ENCODE results near the gene SNAI1. TPM values are rescaled to one million over a fixed set of nuclear protein-coding genes. Genes with fewer than 3 reads are reported as not detected.
"Not testable (repeated sequence)": the region's sequence is repeated elsewhere in the genome, so short reads cannot be mapped to it uniquely, and the experiment has no call there.

The SNAI1 gene
- polyA plus RNA-seq, 1 donor (not counting 4 experiments of a cell fraction or from before 2014, with no cell fraction given), result not detected

DNA sequence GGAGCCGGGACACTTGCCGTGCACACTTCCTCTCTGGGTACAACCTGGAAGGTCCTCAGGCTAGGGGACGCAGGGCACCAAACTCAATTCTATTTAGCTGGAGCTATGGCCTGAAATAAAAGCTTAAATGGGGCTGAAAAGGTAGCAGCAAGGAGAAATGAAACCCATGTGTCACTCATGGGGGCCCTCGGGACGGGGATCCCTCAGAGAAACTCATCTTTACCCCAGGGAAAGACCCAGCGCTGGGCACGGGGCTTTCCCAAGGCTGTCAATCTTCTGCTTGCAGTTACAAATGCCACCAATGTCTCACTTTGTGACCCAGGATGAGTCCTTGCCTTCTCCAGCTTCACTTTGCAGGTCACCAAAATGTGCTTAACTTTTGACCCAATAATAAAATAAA, 16.5 kb downstream of the SNAI1 start:
- no peak overlapping the region for H3K4me2 ChIP-seq (ENCODE audit: control insufficient read depth, extremely low read depth, insufficient read depth, low read depth, low read length)
- H3K9me1 ChIP-seq (ENCODE audit: control insufficient read depth, extremely low read depth, insufficient read depth, low read length), result no peaks in the 10 kb centered on the region
- no peaks in the 10 kb centered on the region for H3K79me2 ChIP-seq (ENCODE audit: control insufficient read depth, insufficient read depth, low read length)
- dilution Hi-C loops (cut with MboI; ENCODE audit: extremely low pct_ligation_motif_present, low sequenced_read_pairs), result no loop called here
- no peak overlapping the region for H2AFZ ChIP-seq (ENCODE audit: control insufficient read depth, low read length)
- no peak overlapping the region for H3K4me3 ChIP-seq (ENCODE audit: control insufficient read depth in 2 of 3, extremely low read depth in 1 of 3, insufficient read depth in 2 of 3, low read depth in 1 of 3, low read length in 3 of 3)
- H3K9ac ChIP-seq (ENCODE audit: control insufficient read depth, extremely low read depth, insufficient read depth, low read length), result no peak overlapping the region
- H3K9me3 ChIP-seq (ENCODE audit: control insufficient read depth, low read depth, low read length), result no peaks in the 10 kb centered on the region
- no peaks in the 10 kb centered on the region for H3K4me1 ChIP-seq (ENCODE audit: control insufficient read depth, extremely low read depth, insufficient read depth, low read length)
- TF ChIP-seq, protein P1, sequence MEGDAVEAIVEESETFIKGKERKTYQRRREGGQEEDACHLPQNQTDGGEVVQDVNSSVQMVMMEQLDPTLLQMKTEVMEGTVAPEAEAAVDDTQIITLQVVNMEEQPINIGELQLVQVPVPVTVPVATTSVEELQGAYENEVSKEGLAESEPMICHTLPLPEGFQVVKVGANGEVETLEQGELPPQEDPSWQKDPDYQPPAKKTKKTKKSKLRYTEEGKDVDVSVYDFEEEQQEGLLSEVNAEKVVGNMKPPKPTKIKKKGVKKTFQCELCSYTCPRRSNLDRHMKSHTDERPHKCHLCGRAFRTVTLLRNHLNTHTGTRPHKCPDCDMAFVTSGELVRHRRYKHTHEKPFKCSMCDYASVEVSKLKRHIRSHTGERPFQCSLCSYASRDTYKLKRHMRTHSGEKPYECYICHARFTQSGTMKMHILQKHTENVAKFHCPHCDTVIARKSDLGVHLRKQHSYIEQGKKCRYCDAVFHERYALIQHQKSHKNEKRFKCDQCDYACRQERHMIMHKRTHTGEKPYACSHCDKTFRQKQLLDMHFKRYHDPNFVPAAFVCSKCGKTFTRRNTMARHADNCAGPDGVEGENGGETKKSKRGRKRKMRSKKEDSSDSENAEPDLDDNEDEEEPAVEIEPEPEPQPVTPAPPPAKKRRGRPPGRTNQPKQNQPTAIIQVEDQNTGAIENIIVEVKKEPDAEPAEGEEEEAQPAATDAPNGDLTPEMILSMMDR (optimal IDR thresholded peaks at IDR 0.05 in 1 of 3, IDR thresholded peaks at IDR 0.05 in 1 of 3, conservative IDR thresholded peaks at IDR 0.05 in 1 of 3; ENCODE audit: extremely low read depth in 1 of 3, insufficient read depth in 2 of 3, low read length in 3 of 3), result no peak
- TF ChIP-seq EZH2 (IDR thresholded peaks at IDR 0.05; ENCODE audit: low read length), result no peak
- H4K20me1 ChIP-seq (ENCODE audit: control insufficient read depth, extremely low read depth, insufficient read depth, low read length), result no peaks in the 10 kb centered on the region
- H3K27me3 ChIP-seq (ENCODE audit: control insufficient read depth, extremely low read depth, insufficient read depth, low read length), result no peaks in the 10 kb centered on the region
- no peak overlapping the region for H3K27ac ChIP-seq (ENCODE audit: control insufficient read depth, insufficient read depth, low read length)
- DNase-seq (ENCODE audit: low read depth, low spot score) (no peak), FAIRE-seq (no peak)
- H3K36me3 ChIP-seq (ENCODE audit: control insufficient read depth in 2 of 2, extremely low read depth in 1 of 2, insufficient read depth in 2 of 2, low read length in 2 of 2), result no peaks in the 10 kb centered on the region

DNA sequence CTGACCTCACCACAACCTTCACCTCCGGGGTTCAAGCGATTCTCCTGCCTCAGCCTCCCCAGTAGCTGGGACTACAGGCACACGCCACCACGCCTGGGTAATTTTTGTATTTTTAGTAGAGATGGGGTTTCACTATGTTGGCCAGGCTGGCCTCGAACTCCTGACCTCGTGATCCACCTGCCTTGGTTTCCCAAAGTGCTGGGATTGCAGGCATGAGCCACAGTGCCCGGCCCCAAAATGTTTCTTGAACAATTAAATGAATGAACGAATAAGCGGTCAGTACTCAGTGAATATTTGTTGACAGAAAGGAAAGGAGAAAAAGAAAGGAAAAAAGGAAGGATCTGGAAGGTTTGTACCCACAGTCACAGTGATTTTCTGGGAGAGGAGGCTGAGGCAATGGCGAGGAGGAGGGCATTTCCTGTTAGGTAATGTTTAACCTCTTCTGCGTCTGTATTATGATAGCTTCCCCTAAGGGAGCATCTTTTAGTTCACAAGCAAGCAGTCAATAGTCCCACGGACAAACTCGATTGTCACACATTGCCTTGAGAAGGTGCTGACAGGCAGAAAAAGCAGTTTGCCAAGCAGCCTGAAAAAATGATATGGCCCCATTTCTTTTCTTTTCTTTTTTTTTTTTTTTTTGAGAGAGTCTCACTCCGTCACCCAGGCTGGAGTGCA, 17.9 kb downstream of the SNAI1 start:
- H3K27ac ChIP-seq (ENCODE audit: control insufficient read depth, insufficient read depth, low read length); H3K9me3 ChIP-seq (ENCODE audit: control insufficient read depth, low read depth, low read length); H3K9me1 ChIP-seq (ENCODE audit: control insufficient read depth, extremely low read depth, insufficient read depth, low read length); H3K4me3 ChIP-seq (ENCODE audit: control insufficient read depth in 2 of 3, extremely low read depth in 1 of 3, insufficient read depth in 2 of 3, low read depth in 1 of 3, low read length in 3 of 3); H3K79me2 ChIP-seq (ENCODE audit: control insufficient read depth, insufficient read depth, low read length); H2AFZ ChIP-seq (ENCODE audit: control insufficient read depth, low read length); H3K36me3 ChIP-seq (ENCODE audit: control insufficient read depth in 2 of 2, extremely low read depth in 1 of 2, insufficient read depth in 2 of 2, low read length in 2 of 2); dilution Hi-C loops (cut with MboI; ENCODE audit: extremely low pct_ligation_motif_present, low sequenced_read_pairs); FAIRE-seq; H3K4me1 ChIP-seq (ENCODE audit: control insufficient read depth, extremely low read depth, insufficient read depth, low read length); H3K4me2 ChIP-seq (ENCODE audit: control insufficient read depth, extremely low read depth, insufficient read depth, low read depth, low read length); H4K20me1 ChIP-seq (ENCODE audit: control insufficient read depth, extremely low read depth, insufficient read depth, low read length); DNase-seq (ENCODE audit: low read depth, low spot score); H3K9ac ChIP-seq (ENCODE audit: control insufficient read depth, extremely low read depth, insufficient read depth, low read length); H3K27me3 ChIP-seq (ENCODE audit: control insufficient read depth, extremely low read depth, insufficient read depth, low read length): not testable (repeated sequence)

DNA sequence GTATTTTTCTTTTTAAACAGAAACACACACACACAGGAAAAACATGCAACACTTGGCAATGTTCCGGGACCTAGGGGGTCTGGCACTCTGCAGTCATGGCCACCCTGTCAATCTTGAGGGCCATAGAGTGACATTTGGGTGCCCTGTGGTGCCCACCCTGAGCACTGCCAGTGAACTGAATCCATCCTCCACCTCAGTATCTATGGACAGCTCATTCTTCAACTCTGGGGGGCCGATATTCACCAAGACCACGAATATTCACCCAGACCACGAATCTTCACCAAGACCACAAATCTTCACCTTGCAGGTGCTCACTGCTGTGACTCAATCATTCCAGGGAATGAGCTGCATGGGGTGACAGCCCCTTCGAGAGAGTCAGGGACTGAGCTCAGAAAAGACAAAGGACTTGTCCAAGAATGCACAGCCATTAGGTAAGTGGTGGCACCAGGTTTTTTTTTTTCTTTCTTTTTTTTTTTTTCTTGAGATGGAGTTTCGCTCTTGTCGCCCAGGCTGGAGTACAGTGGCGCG, 19.1 kb downstream of the SNAI1 start:
- H3K27me3 ChIP-seq (ENCODE audit: control insufficient read depth, extremely low read depth, insufficient read depth, low read length), result no peaks in the 10 kb centered on the region

More for the DNA sequence above, 19.1 kb downstream of the SNAI1 start:
- no peaks in the 10 kb centered on the region for H3K79me2 ChIP-seq (ENCODE audit: control insufficient read depth, insufficient read depth, low read length)
- H3K9me1 ChIP-seq (ENCODE audit: control insufficient read depth, extremely low read depth, insufficient read depth, low read length), result no peaks in the 10 kb centered on the region
- dilution Hi-C loops (cut with MboI; ENCODE audit: extremely low pct_ligation_motif_present, low sequenced_read_pairs), result no loop called here
- no peak overlapping the region for H3K9ac ChIP-seq (ENCODE audit: control insufficient read depth, extremely low read depth, insufficient read depth, low read length)
- no peak overlapping the region for H3K4me2 ChIP-seq (ENCODE audit: control insufficient read depth, extremely low read depth, insufficient read depth, low read depth, low read length)
- no peaks in the 10 kb centered on the region for H4K20me1 ChIP-seq (ENCODE audit: control insufficient read depth, extremely low read depth, insufficient read depth, low read length)
- no peak overlapping the region for H2AFZ ChIP-seq (ENCODE audit: control insufficient read depth, low read length)
- TF ChIP-seq EZH2 (IDR thresholded peaks at IDR 0.05; ENCODE audit: low read length), result no peak
- TF ChIP-seq, protein P1 (optimal IDR thresholded peaks at IDR 0.05 in 1 of 3, IDR thresholded peaks at IDR 0.05 in 1 of 3, conservative IDR thresholded peaks at IDR 0.05 in 1 of 3; ENCODE audit: extremely low read depth in 1 of 3, insufficient read depth in 2 of 3, low read length in 3 of 3), result no peak
- no peaks in the 10 kb centered on the region for H3K4me1 ChIP-seq (ENCODE audit: control insufficient read depth, extremely low read depth, insufficient read depth, low read length)
- no peaks in the 10 kb centered on the region for H3K9me3 ChIP-seq (ENCODE audit: control insufficient read depth, low read depth, low read length)
- no peaks in the 10 kb centered on the region for H3K36me3 ChIP-seq (ENCODE audit: control insufficient read depth in 2 of 2, extremely low read depth in 1 of 2, insufficient read depth in 2 of 2, low read length in 2 of 2)
- DNase-seq (ENCODE audit: low read depth, low spot score) (no peak), FAIRE-seq (no peak)
- no peak overlapping the region for H3K27ac ChIP-seq (ENCODE audit: control insufficient read depth, insufficient read depth, low read length)
- no peak overlapping the region for H3K4me3 ChIP-seq (ENCODE audit: control insufficient read depth in 2 of 3, extremely low read depth in 1 of 3, insufficient read depth in 2 of 3, low read depth in 1 of 3, low read length in 3 of 3)

Measured in keratinocyte (primary cell).